GM12878 (cell line): ENCODE measurements around the gene GSTM2.

Experiments used
- ATF3 ChIP-seq: IDR thresholded peaks from 2 replicates; pipeline ENCODE4 v1.6.1; 2011; ENCODE audit warnings: low read depth, mild to moderate bottlenecking, low read length, moderate library complexity, borderline replicate concordance; ENCODE audit errors: extremely low read depth
- CBX3 ChIP-seq: fragments of 200-600 bp; sonication (generic); IDR thresholded peaks from 2 replicates; pipeline ENCODE4 v1.6.1; 2016; ENCODE audit warnings: low read depth, borderline replicate concordance
- NFYA ChIP-seq: IDR thresholded peaks from 2 replicates; pipeline ENCODE4 v1.6.1; 2011; ENCODE audit warnings: low read depth, mild to moderate bottlenecking, low read length, improper control_type of control experiment, borderline replicate concordance
- NRF1 ChIP-seq: conservative IDR thresholded peaks from 2 replicates; pipeline ENCODE4 v1.6.1; 2011; ENCODE audit warnings: mild to moderate bottlenecking, low read depth, low read length, improper control_type of control experiment
- RCOR1 ChIP-seq: conservative IDR thresholded peaks from 2 replicates; pipeline ENCODE4 v1.6.1; 2012; ENCODE audit warnings: low read depth, low read length, improper control_type of control experiment
- SMARCA5 ChIP-seq: fragments of 450-650 bp; IDR thresholded peaks from 2 replicates; pipeline ENCODE4 v1.6.1; 2017; ENCODE audit warnings: mild to moderate bottlenecking
- TAF1 ChIP-seq: IDR thresholded peaks from 2 replicates; pipeline ENCODE4 v1.6.1; 2011; ENCODE audit warnings: mild to moderate bottlenecking, low read depth, low read length, borderline replicate concordance
- TF ChIP-seq, protein P1 (sequence below), 3 experiments: IDR thresholded peaks in 2 of 3; conservative IDR thresholded peaks in 1 of 3; 2 replicates each; pipeline ENCODE4 v1.5.1; 2011; ENCODE audit warnings: low read depth in 3 of 3, low read length in 3 of 3, mild to moderate bottlenecking in 3 of 3, control low read depth in 2 of 3, moderate library complexity in 2 of 3, inconsistent platforms in 1 of 3, mixed read lengths in 1 of 3; ENCODE audit not compliant: control insufficient read depth in 2 of 3, insufficient read depth in 1 of 3; ENCODE audit errors: extremely low read depth in 1 of 3

DNA sequence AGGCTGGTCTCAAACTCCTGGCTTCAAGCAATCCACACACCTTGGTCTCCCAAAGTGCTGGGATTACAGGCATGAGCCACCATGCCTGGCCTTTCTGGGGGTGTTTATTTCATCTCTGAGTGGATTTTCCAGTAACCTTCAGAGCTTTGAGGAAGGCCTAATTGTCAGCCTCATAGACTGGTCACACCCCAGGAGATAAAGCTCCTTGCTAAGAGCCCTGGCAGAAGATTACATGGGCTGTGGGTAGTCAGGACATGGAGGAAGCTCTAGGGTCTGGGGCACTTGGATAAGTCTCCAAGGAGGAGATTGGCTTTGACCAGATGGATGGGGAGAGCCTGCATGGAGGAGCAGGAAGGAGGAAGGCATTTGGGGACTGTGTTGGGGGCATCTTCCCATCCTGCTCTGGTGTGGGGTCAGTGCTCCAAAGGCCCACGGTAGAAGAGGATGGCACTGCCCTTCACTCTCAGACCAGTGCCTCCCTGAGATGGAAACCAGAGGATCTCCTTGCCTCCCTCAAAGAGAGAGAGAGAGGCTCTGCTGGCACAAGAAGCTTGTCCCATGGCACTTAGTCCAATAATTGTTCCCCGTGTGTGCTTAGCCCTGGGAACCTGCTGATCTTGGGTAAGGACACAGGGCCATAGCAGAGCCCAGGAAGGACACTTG is 26.6 kb upstream of the GSTM2 start:
- TF ChIP-seq SMARCA5: no peak
- no peak for TF ChIP-seq TAF1
- TF ChIP-seq NFYA: no peak
- no peak for TF ChIP-seq NRF1
- no peak for TF ChIP-seq RCOR1
- TF ChIP-seq CBX3: no peak
- TF ChIP-seq, protein P1, sequence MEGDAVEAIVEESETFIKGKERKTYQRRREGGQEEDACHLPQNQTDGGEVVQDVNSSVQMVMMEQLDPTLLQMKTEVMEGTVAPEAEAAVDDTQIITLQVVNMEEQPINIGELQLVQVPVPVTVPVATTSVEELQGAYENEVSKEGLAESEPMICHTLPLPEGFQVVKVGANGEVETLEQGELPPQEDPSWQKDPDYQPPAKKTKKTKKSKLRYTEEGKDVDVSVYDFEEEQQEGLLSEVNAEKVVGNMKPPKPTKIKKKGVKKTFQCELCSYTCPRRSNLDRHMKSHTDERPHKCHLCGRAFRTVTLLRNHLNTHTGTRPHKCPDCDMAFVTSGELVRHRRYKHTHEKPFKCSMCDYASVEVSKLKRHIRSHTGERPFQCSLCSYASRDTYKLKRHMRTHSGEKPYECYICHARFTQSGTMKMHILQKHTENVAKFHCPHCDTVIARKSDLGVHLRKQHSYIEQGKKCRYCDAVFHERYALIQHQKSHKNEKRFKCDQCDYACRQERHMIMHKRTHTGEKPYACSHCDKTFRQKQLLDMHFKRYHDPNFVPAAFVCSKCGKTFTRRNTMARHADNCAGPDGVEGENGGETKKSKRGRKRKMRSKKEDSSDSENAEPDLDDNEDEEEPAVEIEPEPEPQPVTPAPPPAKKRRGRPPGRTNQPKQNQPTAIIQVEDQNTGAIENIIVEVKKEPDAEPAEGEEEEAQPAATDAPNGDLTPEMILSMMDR (IDR thresholded peaks at IDR 0.05 in 2 of 3, conservative IDR thresholded peaks at IDR 0.05 in 1 of 3; ENCODE audit: control insufficient read depth in 2 of 3, extremely low read depth in 1 of 3, insufficient read depth in 1 of 3, low read depth in 3 of 3, low read length in 3 of 3): no peak
- no peak for TF ChIP-seq ATF3
